Measurements from ENCODE around the gene STKLD1. TPM values are rescaled to one million over a fixed set of nuclear protein-coding genes. Genes with fewer than 3 reads are reported as not detected.

STKLD1 gene
- total RNA-seq, 1 donor from 2014 or later = 1.6 TPM

- H3K27me3 ChIP-seq (ENCODE audit: low read depth) = no peaks in the 10 kb centered on the region
- DNase-seq (no peak), ATAC-seq (no peak)
- no peak overlapping the region for H3K4me3 ChIP-seq
- no peaks in the 10 kb centered on the region for H3K9me3 ChIP-seq
- no peak overlapping the region for H3K27ac ChIP-seq
- no peaks in the 10 kb centered on the region for H3K4me1 ChIP-seq
- intact Hi-C loops (cut with DNase I) = no loop called here
- no peaks in the 10 kb centered on the region for H3K36me3 ChIP-seq
- TF ChIP-seq CTCF (IDR thresholded peaks at IDR 0.05) = no peak
Observed at GRCh38 chr9:133439337-133439736, 63.2 kb downstream of the STKLD1 start.

- no peak for TF ChIP-seq CTCF (IDR thresholded peaks at IDR 0.05)
- Histone ChIP-seq H3K9me3 (no peaks in the 10 kb centered on the region), H3K27me3 (ENCODE audit: low read depth) (no peaks in the 10 kb centered on the region), H3K4me1 (no peaks in the 10 kb centered on the region), H3K36me3 (no peaks in the 10 kb centered on the region), H3K27ac (no peak overlapping the region), H3K4me3 (no peak overlapping the region)
- ATAC-seq (no peak), DNase-seq (no peak)
- intact Hi-C loops (cut with DNase I) = no loop called here
Observed at GRCh38 chr9:133440874-133441273, 64.7 kb downstream of the STKLD1 start.

DNA sequence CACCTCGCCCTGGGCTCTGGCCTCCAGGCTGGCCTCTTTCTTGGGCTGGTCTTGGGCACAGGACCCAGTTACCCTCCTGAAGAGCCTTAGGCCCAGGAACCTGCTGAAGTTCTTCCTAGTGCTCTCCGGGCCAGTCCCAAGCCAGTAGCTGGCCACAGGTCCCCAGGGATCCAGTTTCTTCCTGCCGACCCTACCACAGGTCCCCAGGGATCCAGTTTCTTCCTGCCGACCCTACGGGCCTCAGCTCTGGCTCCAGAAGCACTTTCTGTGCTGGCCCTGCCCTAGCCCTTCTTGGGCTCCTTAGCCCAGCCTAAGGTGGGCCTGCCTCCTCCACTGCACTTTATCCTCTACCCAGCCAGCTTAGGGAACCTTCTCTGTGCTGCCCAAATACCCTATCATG, 65.4 kb downstream of the STKLD1 start:
- intact Hi-C loops (cut with DNase I) = no loop called here
- ATAC-seq = no peak
- no peak overlapping the region for H3K4me3 ChIP-seq
- no peak overlapping the region for H3K27ac ChIP-seq
- H3K36me3 ChIP-seq = no peaks in the 10 kb centered on the region
- no peak for TF ChIP-seq CTCF (IDR thresholded peaks at IDR 0.05)
- no peaks in the 10 kb centered on the region for H3K27me3 ChIP-seq (ENCODE audit: low read depth)
- no peaks in the 10 kb centered on the region for H3K4me1 ChIP-seq
- DNase-seq = no peak
- no peaks in the 10 kb centered on the region for H3K9me3 ChIP-seq

DNA sequence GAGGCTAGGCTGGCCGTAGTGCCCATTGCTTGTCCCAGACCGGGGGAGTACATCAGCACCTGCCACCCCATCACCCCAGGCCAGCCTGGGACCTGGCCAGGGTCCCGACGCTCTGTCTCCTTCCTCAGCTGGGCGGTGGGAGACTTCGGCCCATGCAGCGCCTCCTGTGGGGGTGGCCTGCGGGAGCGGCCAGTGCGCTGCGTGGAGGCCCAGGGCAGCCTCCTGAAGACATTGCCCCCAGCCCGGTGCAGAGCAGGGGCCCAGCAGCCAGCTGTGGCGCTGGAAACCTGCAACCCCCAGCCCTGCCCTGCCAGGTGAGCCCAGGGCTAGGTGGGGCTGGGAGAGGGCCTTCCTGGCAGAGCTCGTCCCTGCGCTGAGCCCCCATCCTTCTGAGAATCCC, 67.1 kb downstream of the STKLD1 start:
- Histone ChIP-seq H3K27me3 (ENCODE audit: low read depth) (no peaks in the 10 kb centered on the region), H3K4me1 (no peaks in the 10 kb centered on the region), H3K27ac (no peak overlapping the region), H3K4me3 (no peak overlapping the region), H3K36me3 (no peaks in the 10 kb centered on the region), H3K9me3 (no peaks in the 10 kb centered on the region)
- no peak for ATAC-seq
- no peak for DNase-seq
- no peak for TF ChIP-seq CTCF (IDR thresholded peaks at IDR 0.05)
- intact Hi-C loops (cut with DNase I) = no loop called here

DNA sequence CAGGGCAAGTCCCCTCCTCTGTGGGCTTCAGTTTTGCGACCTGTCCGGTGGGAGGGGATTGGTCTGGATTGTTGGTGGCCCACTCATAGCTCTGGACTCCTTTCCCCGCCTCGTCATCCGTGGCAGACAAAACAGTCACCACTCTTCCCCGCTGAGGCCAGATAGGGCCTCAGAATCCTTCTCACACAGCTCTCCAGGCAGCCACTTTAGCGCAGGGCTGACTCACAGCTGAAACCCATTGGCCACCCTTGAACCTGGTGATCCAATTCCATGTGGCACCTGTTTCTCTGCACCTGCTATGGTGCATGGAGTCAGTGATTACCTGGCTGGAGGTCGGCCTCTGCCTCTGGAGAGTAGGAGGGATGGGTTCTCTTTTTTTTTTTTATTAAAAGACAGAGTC, 67.8 kb downstream of the STKLD1 start:
- no peak for DNase-seq
- H3K4me3 ChIP-seq = no peak overlapping the region
- TF ChIP-seq CTCF (IDR thresholded peaks at IDR 0.05) = no peak

More for the DNA sequence above, 67.8 kb downstream of the STKLD1 start:
- no peak for ATAC-seq
- intact Hi-C loops (cut with DNase I) = no loop called here
- Histone ChIP-seq H3K9me3 (no peaks in the 10 kb centered on the region), H3K36me3 (no peaks in the 10 kb centered on the region), H3K27ac (no peak overlapping the region), H3K27me3 (ENCODE audit: low read depth) (no peaks in the 10 kb centered on the region), H3K4me1 (no peaks in the 10 kb centered on the region)
